Adrenal gland (tissue), 19 donors: ENCODE results near the gene INHBE. TPM values are rescaled to one million over a fixed set of nuclear protein-coding genes. Genes with fewer than 3 reads are reported as not detected.
"Not testable (repeated sequence)": the region's sequence is repeated elsewhere in the genome, so short reads cannot be mapped to it uniquely, and the experiment has no call there.

Experiments
- DNase-seq, 7 donors: peaks; one replicate each; pipeline ENCODE4 v3.0.0-alpha.2; 2019 to 2020
- H3K27ac ChIP-seq, 5 donors: fragments of 200-600 bp; sonication (generic) in 4 of 5; 1 replicate in 3 of 5; 2 replicates in 2 of 5; pipeline versions ENCODE4 v1.5.1 to v1.8.0; 2016 to 2020; ENCODE audit warnings: mild to moderate bottlenecking in 1 of 5
- H3K27me3 ChIP-seq: fragments of 200-600 bp; 2 replicates; pipeline ENCODE4 v1.8.0; 2021
- H3K36me3 ChIP-seq, 2 donors: fragments of 200-600 bp; replicated peaks in 1 of 2; 1 replicate in 1 of 2; 2 replicates in 1 of 2; pipeline versions ENCODE4 v1.5.1 to v1.8.0; 2018 to 2022
- H3K4me1 ChIP-seq, 2 donors: fragments of 200-600 bp; replicated peaks in 1 of 2; 1 replicate in 1 of 2; 2 replicates in 1 of 2; pipeline versions ENCODE4 v1.5.1 to v1.8.0; 2018 to 2021
- H3K4me3 ChIP-seq, 4 donors: fragments of 200-600 bp; sonication (generic) in 3 of 4; one replicate each; pipeline ENCODE4 v1.5.1; 2016 to 2018
- H3K9me3 ChIP-seq, 3 donors: fragments of 200-600 bp; sonication (generic) in 1 of 3; replicated peaks in 1 of 3; 1 replicate in 2 of 3; 2 replicates in 1 of 3; pipeline versions ENCODE4 v1.5.1 to v1.8.0; 2016 to 2021
- POLR2A ChIP-seq, 2 donors: fragments of 450-650 bp; IDR thresholded peaks; one replicate each; pipeline ENCODE4 v1.6.1; 2017; ENCODE audit warnings: antibody characterized with exemption in 2 of 2, mild to moderate bottlenecking in 2 of 2, moderate library complexity in 1 of 2
- WGBS, 4 donors: extraction: QIAGEN DNeasy Blood & Tissue Kit in 2 of 4; methylation state at CpG; one replicate each; pipeline versions ENCODE4 v1.1.5 to v1.1.7; 2013 to 2017; 5-methylcytosine and 5-hydroxymethylcytosine counted together
- intact Hi-C, 2 donors: fragments of 100-400 bp; cut with DNase I; formaldehyde crosslinking; loops; one replicate each; pipeline versions ENCODE4 v1.14.1 to v1.15.0; 2022 to 2023
- long read RNA-seq, 10 donors: library from polyadenylated mRNA in 3 of 10; unstranded in 2 of 10; stranded (forward) in 1 of 10; transcript quantifications; one replicate each; pipeline ENCODE4 v2.0.0 and lab custom pipeline, GENCODE V29; 2021 to 2026
- polyA plus RNA-seq, 3 donors: library from polyadenylated mRNA; stranded (reverse); fragments of 200-250 nt in 2 of 3; fragments of 350-450 nt in 1 of 3; fragmentation: Illumina TruSeq in 1 of 3; extraction: RNeasy Lipid Tissue Mini Kit (QIAGEN cat#74804) in 1 of 3; gene quantifications; one replicate each; pipeline ENCODE4 v1.2.3, GENCODE V29; 2013 to 2014
- total RNA-seq, 9 donors: library from RNA; depleted of rRNA in 4 of 9; stranded (reverse); fragments of >200 nt in 4 of 9; fragments of 120-200 nt in 1 of 9; fragmentation: NEBNext Ultra II Directional in 1 of 9; extraction: Animal tissue kit (Norgen Biotek cat#: 25700) in 1 of 9; gene quantifications; one replicate each; pipeline versions ENCODE4 v1.1.0 to v1.2.4, GENCODE V29; 2013 to 2023
- TF ChIP-seq, protein P1 (sequence below), 6 experiments: fragments of 450-650 bp in 4 of 6; fragments of 200-600 bp in 2 of 6; sonication (generic) in 1 of 6; IDR thresholded peaks; 1 replicate in 5 of 6; 2 replicates in 1 of 6; pipeline versions ENCODE4 v1.5.1 to v1.8.0; 2016 to 2021; ENCODE audit warnings: antibody characterized with exemption in 6 of 6, mild to moderate bottlenecking in 2 of 6, moderate library complexity in 1 of 6
- donor health status: healthy with polysubstance abuse.
- donor health status: Bipolar disorder and iron deficiency.
- donor health status: DM: yes; HTN: yes; CAD: no.
- donor health status: DM: no; HTN: no; CAD: no.
- donor health status: DM: no; HTN: no; CAD: no.
- donor health status: DM: yes; HTN: yes; CAD: no.

Gene INHBE, protein sequence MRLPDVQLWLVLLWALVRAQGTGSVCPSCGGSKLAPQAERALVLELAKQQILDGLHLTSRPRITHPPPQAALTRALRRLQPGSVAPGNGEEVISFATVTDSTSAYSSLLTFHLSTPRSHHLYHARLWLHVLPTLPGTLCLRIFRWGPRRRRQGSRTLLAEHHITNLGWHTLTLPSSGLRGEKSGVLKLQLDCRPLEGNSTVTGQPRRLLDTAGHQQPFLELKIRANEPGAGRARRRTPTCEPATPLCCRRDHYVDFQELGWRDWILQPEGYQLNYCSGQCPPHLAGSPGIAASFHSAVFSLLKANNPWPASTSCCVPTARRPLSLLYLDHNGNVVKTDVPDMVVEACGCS
- total RNA-seq = under 1 TPM in 1 of 9 donors, not detected in 8; 0.11 TPM
- not detected for polyA plus RNA-seq
- long read RNA-seq, donor 1 = 0 reads
- long read RNA-seq, donor 2 = 0 reads
- long read RNA-seq, donor 3 = 0 reads
- long read RNA-seq, donor 4 = 0 reads
- long read RNA-seq, donor 5, partial matches to known transcripts = 0 of 1 reads
- long read RNA-seq, donor 5, other reads (novel, unspliced or antisense) = 1 of 1 reads
- long read RNA-seq, donor 6 = 0 reads
- long read RNA-seq, donor 7 = 0 reads
- long read RNA-seq, donor 8 = 0 reads
- long read RNA-seq, donor 9 = 0 reads
- long read RNA-seq, donor 10 = 0 reads

DNA sequence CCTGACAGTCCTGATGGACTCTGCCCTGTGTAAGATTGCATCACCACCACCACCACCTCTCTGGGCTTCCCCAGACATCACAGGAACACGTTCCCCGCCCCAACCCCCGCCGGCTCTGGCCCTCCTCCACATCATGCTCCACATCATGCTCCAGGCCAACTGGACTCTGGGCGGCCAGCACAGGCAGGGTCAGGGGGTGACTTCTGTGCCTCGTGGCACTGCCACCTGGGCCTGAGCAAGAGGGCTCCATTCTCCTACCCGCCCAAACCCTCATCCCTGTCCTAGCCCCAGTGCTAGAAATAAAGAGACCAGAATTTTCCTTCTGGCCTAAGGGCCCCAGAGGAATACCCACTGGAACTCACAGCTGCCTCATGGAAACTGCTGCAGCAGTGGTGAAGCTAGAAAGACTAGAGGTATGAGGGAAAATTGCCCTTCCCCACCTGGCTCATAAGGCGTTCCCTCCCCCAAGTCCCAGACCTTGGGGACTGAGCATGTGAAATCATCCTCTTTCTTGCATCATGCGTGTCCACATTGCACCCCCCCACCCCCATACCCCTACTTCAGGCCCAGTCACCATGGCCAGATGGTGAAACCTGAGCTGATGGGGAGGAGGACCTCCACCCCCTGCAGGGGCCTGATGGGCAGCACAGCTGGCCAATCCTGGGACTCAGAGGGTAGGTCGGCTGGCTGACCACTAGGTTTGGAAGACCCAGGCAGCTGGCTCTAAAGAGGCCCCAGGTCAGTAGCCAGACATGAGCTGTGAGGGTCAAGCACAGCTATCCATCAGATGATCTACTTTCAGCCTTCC, at the start of gene INHBE:
TSS of gene INHBE (plus strand) at position 742 of the 808 bp plus-strand sequence. CDS start 230 bp downstream, outside the sequence.
- 60 to 68% (median 63%) methylated on average over 6 to 10 of the region's 10 CpGs for WGBS, 4 donors
- no peak within 1 kb of the TSS for H3K4me3 ChIP-seq
- intact Hi-C loops = loop anchor here (5.0 kb wide), 3 partner anchors 147 to 242 kb away; no protein-coding TSS in a partner anchor
- no peak for TF ChIP-seq POLR2A (IDR thresholded peaks at IDR 0.05)
- TF ChIP-seq, protein P1, sequence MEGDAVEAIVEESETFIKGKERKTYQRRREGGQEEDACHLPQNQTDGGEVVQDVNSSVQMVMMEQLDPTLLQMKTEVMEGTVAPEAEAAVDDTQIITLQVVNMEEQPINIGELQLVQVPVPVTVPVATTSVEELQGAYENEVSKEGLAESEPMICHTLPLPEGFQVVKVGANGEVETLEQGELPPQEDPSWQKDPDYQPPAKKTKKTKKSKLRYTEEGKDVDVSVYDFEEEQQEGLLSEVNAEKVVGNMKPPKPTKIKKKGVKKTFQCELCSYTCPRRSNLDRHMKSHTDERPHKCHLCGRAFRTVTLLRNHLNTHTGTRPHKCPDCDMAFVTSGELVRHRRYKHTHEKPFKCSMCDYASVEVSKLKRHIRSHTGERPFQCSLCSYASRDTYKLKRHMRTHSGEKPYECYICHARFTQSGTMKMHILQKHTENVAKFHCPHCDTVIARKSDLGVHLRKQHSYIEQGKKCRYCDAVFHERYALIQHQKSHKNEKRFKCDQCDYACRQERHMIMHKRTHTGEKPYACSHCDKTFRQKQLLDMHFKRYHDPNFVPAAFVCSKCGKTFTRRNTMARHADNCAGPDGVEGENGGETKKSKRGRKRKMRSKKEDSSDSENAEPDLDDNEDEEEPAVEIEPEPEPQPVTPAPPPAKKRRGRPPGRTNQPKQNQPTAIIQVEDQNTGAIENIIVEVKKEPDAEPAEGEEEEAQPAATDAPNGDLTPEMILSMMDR (IDR thresholded peaks at IDR 0.05) = no peak
- H3K9me3 ChIP-seq = no peaks in the 10 kb centered on the region
- H3K27ac ChIP-seq = no peak within 1 kb of the TSS
- H3K27me3 ChIP-seq = no peaks in the 10 kb centered on the region
- no peak for DNase-seq
- no peaks in the 10 kb centered on the region for H3K36me3 ChIP-seq
- H3K4me1 ChIP-seq = peaks cover 0 to 7% of the 10 kb centered on the region in 2 donors

DNA sequence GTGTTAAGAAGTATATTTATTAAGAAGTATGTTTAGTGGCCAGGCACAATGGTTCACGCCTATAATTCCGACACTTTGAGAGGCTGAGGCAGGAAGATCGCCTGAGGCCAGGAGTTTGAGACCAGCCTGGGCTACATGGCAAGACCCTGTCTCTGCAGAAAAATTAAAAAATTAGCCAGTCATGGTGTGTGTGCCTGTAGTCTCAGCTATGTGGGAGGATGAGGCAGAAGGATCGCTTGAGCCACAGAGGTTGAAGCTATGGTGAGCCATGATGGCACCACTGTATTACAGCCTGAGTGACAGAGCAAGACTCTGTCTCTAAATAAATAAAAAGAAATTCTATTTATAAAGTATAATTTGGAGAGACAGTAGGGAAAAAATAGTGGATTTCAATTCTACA, 44.6 kb upstream of the INHBE start:
- TF ChIP-seq, protein P1 (IDR thresholded peaks at IDR 0.05) = no peak
- no peak for TF ChIP-seq POLR2A (IDR thresholded peaks at IDR 0.05)
- Histone ChIP-seq H3K9me3 (no peaks in the 10 kb centered on the region), H3K4me3 (no peak overlapping the region), H3K4me1 (peaks cover 0 to 9% of the 10 kb centered on the region in 2 donors), H3K27me3 (no peaks in the 10 kb centered on the region), H3K36me3 (no peaks in the 10 kb centered on the region), H3K27ac (no peak overlapping the region)
- DNase-seq = no peak
- intact Hi-C loops = no loop called here
- WGBS, 4 donors = 95 to 99% (median 98%) methylated on average over 4 of the region's 4 CpGs

DNA sequence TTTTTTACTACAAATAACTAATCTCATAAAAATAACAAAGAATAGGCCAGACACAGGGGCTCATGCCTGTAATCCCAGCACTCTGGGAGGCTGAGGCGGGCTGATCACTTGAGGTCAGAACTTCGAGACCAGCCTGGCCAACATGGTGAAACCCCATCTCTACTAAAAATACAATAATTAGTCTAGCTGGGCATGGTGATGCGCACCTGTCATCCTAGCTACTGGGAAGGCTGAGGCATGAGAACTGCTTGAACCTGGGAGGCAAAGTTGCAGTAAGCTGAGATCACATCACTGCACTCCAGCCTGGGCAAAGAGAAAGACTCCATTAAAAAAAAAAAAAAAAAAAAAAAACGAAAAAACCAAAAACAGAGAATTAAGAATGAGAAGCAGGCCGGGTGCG, 40.9 kb upstream of the INHBE start:
- intact Hi-C loops, DNase-seq, H3K27me3 ChIP-seq, H3K9me3 ChIP-seq, H3K27ac ChIP-seq, H3K36me3 ChIP-seq, H3K4me3 ChIP-seq: not testable (repeated sequence)
- WGBS, 4 donors = 86 to 93% (median 89%) methylated on average over 6 of the region's 6 CpGs
- peaks cover 6 to 38% of the 10 kb centered on the region in 2 donors for H3K4me1 ChIP-seq

DNA sequence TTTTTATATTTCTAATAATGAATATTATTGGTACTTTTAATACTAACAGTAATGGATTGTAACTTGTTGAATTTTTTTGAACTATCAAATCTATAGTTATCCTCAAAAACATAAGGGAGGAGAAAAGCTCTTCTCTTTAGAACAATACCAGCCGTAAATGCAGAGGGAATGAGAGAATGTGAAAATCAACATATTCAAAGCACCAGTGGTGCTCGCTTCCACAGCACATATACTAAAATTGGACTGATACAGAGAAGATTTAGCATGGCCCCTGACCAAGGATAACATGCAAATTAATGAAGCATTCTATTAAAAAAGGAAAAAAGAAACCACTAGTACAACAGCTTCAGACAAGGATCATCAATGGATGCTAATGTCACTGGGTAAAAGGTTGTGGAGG, 40.0 kb upstream of the INHBE start:
- no peak for DNase-seq
- no peaks in the 10 kb centered on the region for H3K9me3 ChIP-seq
- WGBS, 4 donors = 83 to 88% (median 85%) methylated on average over 2 of the region's 2 CpGs

More for the DNA sequence above, 40.0 kb upstream of the INHBE start:
- H3K36me3 ChIP-seq = no peaks in the 10 kb centered on the region
- intact Hi-C loops = no loop called here
- H3K27me3 ChIP-seq = no peaks in the 10 kb centered on the region
- TF ChIP-seq, protein P1 (IDR thresholded peaks at IDR 0.05) = no peak
- no peak for TF ChIP-seq POLR2A (IDR thresholded peaks at IDR 0.05)
- H3K4me3 ChIP-seq = no peak overlapping the region
- H3K27ac ChIP-seq = no peak overlapping the region
- peaks cover 6 to 38% of the 10 kb centered on the region in 2 donors for H3K4me1 ChIP-seq
